Hepatocyte (in vitro differentiated cells): ENCODE measurements around the gene PLSCR2. TPM values are rescaled to one million over a fixed set of nuclear protein-coding genes. Genes with fewer than 3 reads are reported as not detected.

Experiments used
- DNase-seq: peaks from one replicate; pipeline ENCODE4 v3.0.0-alpha.2; 2016; ENCODE audit warnings: low spot score
- H2AFZ ChIP-seq: fragments of 200-600 bp; sonication (generic); 2 replicates; pipeline ENCODE4 v1.6.0; 2016; ENCODE audit warnings: antibody characterized with exemption, mild to moderate bottlenecking
- H3K27ac ChIP-seq: fragments of 200-600 bp; sonication (generic); 2 replicates; pipeline ENCODE4 v1.5.1; 2016; ENCODE audit warnings: mild to moderate bottlenecking
- H3K27me3 ChIP-seq: fragments of 200-600 bp; sonication (generic); 2 replicates; pipeline ENCODE4 v1.6.1; 2016
- H3K36me3 ChIP-seq: fragments of 200-600 bp; sonication (generic); replicated peaks from 2 replicates; pipeline ENCODE4 v1.5.1; 2016; ENCODE audit warnings: low read depth; ENCODE audit not compliant: insufficient read depth
- H3K4me1 ChIP-seq: fragments of 200-600 bp; sonication (generic); 2 replicates; pipeline ENCODE4 v1.5.1; 2016; ENCODE audit warnings: mild to moderate bottlenecking, moderate library complexity; ENCODE audit not compliant: insufficient read depth
- H3K4me2 ChIP-seq: fragments of 200-600 bp; sonication (generic); 2 replicates; pipeline ENCODE4 v1.6.0; 2016
- H3K4me3 ChIP-seq: fragments of 200-600 bp; sonication (generic); 2 replicates; pipeline ENCODE4 v1.5.1; 2016; ENCODE audit warnings: mild to moderate bottlenecking
- H3K79me2 ChIP-seq: fragments of 200-600 bp; sonication (generic); 2 replicates; pipeline ENCODE4 v1.6.0; 2017; ENCODE audit warnings: mild to moderate bottlenecking
- H3K9me2 ChIP-seq: fragments of 200-600 bp; sonication (generic); replicated peaks from 2 replicates; pipeline ENCODE4 v1.6.0; 2017; ENCODE audit warnings: mild to moderate bottlenecking; ENCODE audit not compliant: insufficient read depth
- H3K9me3 ChIP-seq: fragments of 200-600 bp; sonication (generic); 2 replicates; pipeline ENCODE4 v1.5.1; 2016; ENCODE audit warnings: low read depth, mild to moderate bottlenecking
- H4K20me1 ChIP-seq: fragments of 200-600 bp; sonication (generic); 2 replicates; pipeline ENCODE4 v1.6.0; 2016; ENCODE audit warnings: mild to moderate bottlenecking; ENCODE audit not compliant: insufficient read depth, poor library complexity, severe bottlenecking
- EZH2 ChIP-seq: fragments of 200-600 bp; sonication (generic); IDR thresholded peaks from 2 replicates; pipeline ENCODE4 v1.6.1; 2016; ENCODE audit warnings: antibody characterized with exemption, mild to moderate bottlenecking, borderline replicate concordance
- EZH2phosphoT487 ChIP-seq: fragments of 200-600 bp; sonication (generic); IDR thresholded peaks from one replicate; pipeline ENCODE4 v1.6.1; 2018; ENCODE audit warnings: antibody characterized with exemption, mild to moderate bottlenecking, low read depth, moderate library complexity; ENCODE audit not compliant: unreplicated experiment, severe bottlenecking
- WGBS: methylation state at CpG from one replicate; pipeline ENCODE4 v1.1.6; 2016; ENCODE audit warnings: low lambda C conversion rate; ENCODE audit errors: missing lambda C conversion rate; 5-methylcytosine and 5-hydroxymethylcytosine counted together
- polyA plus RNA-seq: library from polyadenylated mRNA; unstranded; fragments of >200 nt; fragmentation: Nextera tagmentation; extraction: Ambion mirVana; gene quantifications from 2 replicates; pipeline ENCODE4 v1.2.1, GENCODE V29; 2016
- total RNA-seq: library from RNA; depleted of rRNA; stranded (reverse); fragments of >200 nt; gene quantifications from 2 replicates; pipeline ENCODE4 v1.2.3, GENCODE V29; 2014
- TF ChIP-seq, protein P1 (sequence below): fragments of 200-600 bp; sonication (generic); IDR thresholded peaks from 2 replicates; pipeline ENCODE4 v1.5.1; 2016; ENCODE audit warnings: antibody characterized with exemption, mild to moderate bottlenecking; ENCODE audit not compliant: poor library complexity

Gene PLSCR2
- total and polyA plus RNA-seq, 2 experiments from 2014 or later: not detected

- Histone ChIP-seq H3K4me2 (no peak overlapping the region), H3K27ac (no peak overlapping the region), H3K36me3 (no peaks in the 10 kb centered on the region), H3K4me1 (no peaks in the 10 kb centered on the region), H3K27me3 (no peaks in the 10 kb centered on the region), H3K4me3 (no peak overlapping the region), H3K79me2 (no peaks in the 10 kb centered on the region), H3K9me2 (no peaks in the 10 kb centered on the region), H4K20me1 (no peaks in the 10 kb centered on the region), H2AFZ (no peak overlapping the region), H3K9me3 (no peaks in the 10 kb centered on the region)
- WGBS: 45% methylated on average over 1 of the region's 1 CpG
- TF ChIP-seq, protein P1, sequence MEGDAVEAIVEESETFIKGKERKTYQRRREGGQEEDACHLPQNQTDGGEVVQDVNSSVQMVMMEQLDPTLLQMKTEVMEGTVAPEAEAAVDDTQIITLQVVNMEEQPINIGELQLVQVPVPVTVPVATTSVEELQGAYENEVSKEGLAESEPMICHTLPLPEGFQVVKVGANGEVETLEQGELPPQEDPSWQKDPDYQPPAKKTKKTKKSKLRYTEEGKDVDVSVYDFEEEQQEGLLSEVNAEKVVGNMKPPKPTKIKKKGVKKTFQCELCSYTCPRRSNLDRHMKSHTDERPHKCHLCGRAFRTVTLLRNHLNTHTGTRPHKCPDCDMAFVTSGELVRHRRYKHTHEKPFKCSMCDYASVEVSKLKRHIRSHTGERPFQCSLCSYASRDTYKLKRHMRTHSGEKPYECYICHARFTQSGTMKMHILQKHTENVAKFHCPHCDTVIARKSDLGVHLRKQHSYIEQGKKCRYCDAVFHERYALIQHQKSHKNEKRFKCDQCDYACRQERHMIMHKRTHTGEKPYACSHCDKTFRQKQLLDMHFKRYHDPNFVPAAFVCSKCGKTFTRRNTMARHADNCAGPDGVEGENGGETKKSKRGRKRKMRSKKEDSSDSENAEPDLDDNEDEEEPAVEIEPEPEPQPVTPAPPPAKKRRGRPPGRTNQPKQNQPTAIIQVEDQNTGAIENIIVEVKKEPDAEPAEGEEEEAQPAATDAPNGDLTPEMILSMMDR: no peak
- TF ChIP-seq EZH2 (no peak), EZH2phosphoT487 (no peak)
- DNase-seq: no peak
These were observed 27.4 kb upstream of the PLSCR2 start for GRCh38 chr3:146496726-146497125.

DNA sequence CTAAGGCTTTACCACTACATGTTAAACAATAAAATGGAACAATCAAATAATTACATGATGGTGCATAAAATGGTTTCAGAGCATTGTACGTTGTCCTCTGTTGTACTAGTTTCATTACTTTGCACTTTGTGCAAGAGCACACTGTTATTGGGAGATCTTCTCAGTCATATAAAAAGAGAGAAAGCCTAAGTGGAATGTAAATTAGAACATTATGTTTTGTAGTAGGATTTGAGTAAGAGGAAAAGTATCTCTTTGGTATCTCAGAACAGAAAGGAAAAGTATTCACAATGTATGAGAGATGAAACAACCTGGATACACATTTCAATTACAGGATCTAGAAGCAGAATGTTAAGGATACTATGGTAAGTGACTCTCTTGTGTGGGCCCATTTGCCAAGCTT is 26.9 kb upstream of the PLSCR2 start:
- H4K20me1 ChIP-seq: no peaks in the 10 kb centered on the region

DNA sequence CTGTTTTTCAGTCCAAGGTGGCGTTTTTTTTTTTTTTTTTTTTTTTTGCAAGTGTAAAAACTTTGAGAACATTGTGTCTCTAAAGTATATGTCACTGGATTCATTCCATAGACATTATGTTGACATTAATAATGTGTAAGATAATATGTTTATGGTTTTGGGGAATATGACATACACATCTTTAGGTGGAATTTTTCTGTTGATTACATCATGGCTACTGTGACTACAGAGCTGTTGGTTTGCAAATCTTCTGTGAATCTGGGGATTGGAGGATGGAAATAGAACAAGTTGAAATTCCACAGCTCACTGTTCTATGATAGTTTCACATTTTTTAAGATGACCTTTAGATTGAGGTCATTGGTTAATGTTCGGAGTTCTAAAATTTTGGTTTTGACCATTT is 24.4 kb upstream of the PLSCR2 start:
- H3K4me2 ChIP-seq: no peak overlapping the region
- H3K27me3 ChIP-seq: no peaks in the 10 kb centered on the region
- no peak overlapping the region for H3K27ac ChIP-seq
- 83% methylated on average over 2 of the region's 2 CpGs for WGBS
- DNase-seq: no peak
- H4K20me1 ChIP-seq: no peaks in the 10 kb centered on the region
- no peaks in the 10 kb centered on the region for H3K79me2 ChIP-seq
- H3K4me1 ChIP-seq: no peaks in the 10 kb centered on the region
- H3K9me3 ChIP-seq: no peaks in the 10 kb centered on the region
- TF ChIP-seq EZH2 (no peak), EZH2phosphoT487 (no peak)
- TF ChIP-seq, protein P1: no peak
- H3K36me3 ChIP-seq: no peaks in the 10 kb centered on the region
- no peaks in the 10 kb centered on the region for H3K9me2 ChIP-seq
- H2AFZ ChIP-seq: no peak overlapping the region
- H3K4me3 ChIP-seq: no peak overlapping the region

More for the DNA sequence above, 26.9 kb upstream of the PLSCR2 start:
- H3K4me1 ChIP-seq: no peaks in the 10 kb centered on the region
- H3K27ac ChIP-seq: no peak overlapping the region
- TF ChIP-seq, protein P1: no peak
- WGBS: 39% methylated on average over 1 of the region's 1 CpG
- H3K36me3 ChIP-seq: no peaks in the 10 kb centered on the region
- no peak for DNase-seq
- no peaks in the 10 kb centered on the region for H3K79me2 ChIP-seq
- no peaks in the 10 kb centered on the region for H3K9me2 ChIP-seq
- no peaks in the 10 kb centered on the region for H3K27me3 ChIP-seq
- no peak overlapping the region for H3K4me3 ChIP-seq
- H2AFZ ChIP-seq: no peak overlapping the region
- no peaks in the 10 kb centered on the region for H3K9me3 ChIP-seq
- no peak overlapping the region for H3K4me2 ChIP-seq

GRCh38 chr3:146493221-146493620 is 23.9 kb upstream of the PLSCR2 start:
- Histone ChIP-seq H3K9me2 (no peaks in the 10 kb centered on the region), H4K20me1 (no peaks in the 10 kb centered on the region), H3K27me3 (no peaks in the 10 kb centered on the region), H3K79me2 (no peaks in the 10 kb centered on the region), H3K9me3 (no peaks in the 10 kb centered on the region), H3K4me2 (no peak overlapping the region), H3K4me3 (no peak overlapping the region), H3K27ac (no peak overlapping the region), H3K36me3 (no peaks in the 10 kb centered on the region), H2AFZ (no peak overlapping the region), H3K4me1 (no peaks in the 10 kb centered on the region)
- DNase-seq: no peak
- WGBS: 74% methylated on average over 2 of the region's 2 CpGs
- TF ChIP-seq, protein P1: no peak
- TF ChIP-seq EZH2 (no peak), EZH2phosphoT487 (no peak)
